H1 (cell line): Measurements from ENCODE around the gene SLC19A1.

Experiments used
- EZH2 ChIP-seq: fragments of 200-600 bp; sonication (generic); IDR thresholded peaks from 2 replicates; pipeline ENCODE4 v1.7.1; 2012; ENCODE audit warnings: low read depth, mild to moderate bottlenecking, moderate library complexity, low read length, inconsistent platforms; ENCODE audit not compliant: severe bottlenecking
- GABPA ChIP-seq: IDR thresholded peaks from 2 replicates; pipeline ENCODE4 v1.6.1; 2011; ENCODE audit warnings: mild to moderate bottlenecking, low read length, moderate library complexity, borderline replicate concordance; ENCODE audit not compliant: insufficient read depth
- POLR2A ChIP-seq, 2 experiments: IDR thresholded peaks; 1 replicate in 1 of 2; 2 replicates in 1 of 2; pipeline ENCODE4 v1.6.1; 2011; ENCODE audit warnings: low read depth in 2 of 2, low read length in 2 of 2, mild to moderate bottlenecking in 2 of 2; ENCODE audit errors: control extremely low read depth in 1 of 2
- RXRA ChIP-seq: IDR thresholded peaks from 2 replicates; pipeline ENCODE4 v1.6.1; 2011; ENCODE audit warnings: low read depth, mild to moderate bottlenecking, low read length, moderate library complexity; ENCODE audit not compliant: insufficient read depth
- USF2 ChIP-seq: IDR thresholded peaks from 2 replicates; pipeline ENCODE4 v1.6.1; 2011; ENCODE audit warnings: low read length, improper control_type of control experiment
- TF ChIP-seq, protein P1 (sequence below), 3 experiments: IDR thresholded peaks; 1 replicate in 2 of 3; 2 replicates in 1 of 3; pipeline versions ENCODE4 v1.5.1 to v1.6.1; 2011; ENCODE audit warnings: low read length in 3 of 3, mild to moderate bottlenecking in 3 of 3, inconsistent platforms in 2 of 3, low read depth in 1 of 3, moderate library complexity in 1 of 3; ENCODE audit not compliant: insufficient read depth in 1 of 3; ENCODE audit errors: control extremely low read depth in 1 of 3

DNA sequence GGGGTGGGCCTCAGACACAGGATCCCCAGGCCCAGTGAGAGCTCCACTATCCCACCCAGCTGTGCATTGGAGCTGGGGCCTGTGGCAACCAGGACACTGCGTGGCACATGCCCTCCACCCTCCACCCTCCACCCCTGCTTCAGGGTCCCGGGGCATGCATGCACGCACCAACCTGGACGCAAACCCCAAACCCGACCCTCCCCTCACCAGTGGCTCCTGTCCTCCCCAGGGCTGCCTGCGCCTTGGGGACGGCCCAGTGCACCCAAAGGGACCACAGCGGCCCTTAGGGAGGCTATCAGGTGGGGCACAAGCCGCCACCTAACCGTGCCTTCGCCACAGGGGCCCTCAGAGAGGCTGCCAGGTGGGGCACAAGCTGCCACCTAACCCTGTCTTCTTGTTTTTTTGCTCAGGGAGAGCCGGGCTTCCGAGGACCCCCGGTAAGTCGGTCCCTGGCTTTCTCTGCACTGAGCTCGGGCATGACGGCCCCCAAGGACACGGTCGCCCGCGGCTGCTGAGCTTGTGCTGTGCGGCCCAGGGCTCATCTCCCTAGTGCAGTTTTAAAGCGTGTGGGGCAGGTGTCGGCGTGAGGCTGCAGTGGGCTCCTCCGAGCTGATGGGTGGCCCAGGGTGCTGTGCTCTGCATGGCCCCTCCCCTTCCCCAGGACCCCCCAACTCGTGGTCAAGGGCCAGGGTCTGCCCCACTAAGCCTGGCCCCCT, 47.9 kb downstream of the SLC19A1 start:
- TF ChIP-seq RXRA: no peak
- TF ChIP-seq POLR2A (IDR thresholded peaks at IDR 0.05; ENCODE audit: control extremely low read depth in 1 of 2, low read depth in 2 of 2, low read length in 2 of 2): no peak
- TF ChIP-seq, protein P1, sequence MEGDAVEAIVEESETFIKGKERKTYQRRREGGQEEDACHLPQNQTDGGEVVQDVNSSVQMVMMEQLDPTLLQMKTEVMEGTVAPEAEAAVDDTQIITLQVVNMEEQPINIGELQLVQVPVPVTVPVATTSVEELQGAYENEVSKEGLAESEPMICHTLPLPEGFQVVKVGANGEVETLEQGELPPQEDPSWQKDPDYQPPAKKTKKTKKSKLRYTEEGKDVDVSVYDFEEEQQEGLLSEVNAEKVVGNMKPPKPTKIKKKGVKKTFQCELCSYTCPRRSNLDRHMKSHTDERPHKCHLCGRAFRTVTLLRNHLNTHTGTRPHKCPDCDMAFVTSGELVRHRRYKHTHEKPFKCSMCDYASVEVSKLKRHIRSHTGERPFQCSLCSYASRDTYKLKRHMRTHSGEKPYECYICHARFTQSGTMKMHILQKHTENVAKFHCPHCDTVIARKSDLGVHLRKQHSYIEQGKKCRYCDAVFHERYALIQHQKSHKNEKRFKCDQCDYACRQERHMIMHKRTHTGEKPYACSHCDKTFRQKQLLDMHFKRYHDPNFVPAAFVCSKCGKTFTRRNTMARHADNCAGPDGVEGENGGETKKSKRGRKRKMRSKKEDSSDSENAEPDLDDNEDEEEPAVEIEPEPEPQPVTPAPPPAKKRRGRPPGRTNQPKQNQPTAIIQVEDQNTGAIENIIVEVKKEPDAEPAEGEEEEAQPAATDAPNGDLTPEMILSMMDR (IDR thresholded peaks at IDR 0.05; ENCODE audit: control extremely low read depth in 1 of 3, insufficient read depth in 1 of 3, low read depth in 1 of 3, low read length in 3 of 3): no peak
- TF ChIP-seq USF2: no peak
- no peak for TF ChIP-seq EZH2
- no peak for TF ChIP-seq GABPA
